Articular chondrocyte of knee joint (primary cell): ENCODE measurements around the gene DLX5. TPM values are rescaled to one million over a fixed set of nuclear protein-coding genes. Genes with fewer than 3 reads are reported as not detected.

Source experiments
- small RNA-seq: library from RNA; depleted of rRNA; stranded (forward); fragments of <200 nt; gene quantifications from one replicate; pipeline ENCODE3, GENCODE V24; 2012
- total RNA-seq: library from RNA; depleted of rRNA; stranded (reverse); fragments of >200 nt; gene quantifications from 2 replicates; pipeline ENCODE4 v1.2.3, GENCODE V29; 2012

The DLX5 gene
- total RNA-seq = 1.5 and 1.8 TPM in 2 replicates

DNA sequence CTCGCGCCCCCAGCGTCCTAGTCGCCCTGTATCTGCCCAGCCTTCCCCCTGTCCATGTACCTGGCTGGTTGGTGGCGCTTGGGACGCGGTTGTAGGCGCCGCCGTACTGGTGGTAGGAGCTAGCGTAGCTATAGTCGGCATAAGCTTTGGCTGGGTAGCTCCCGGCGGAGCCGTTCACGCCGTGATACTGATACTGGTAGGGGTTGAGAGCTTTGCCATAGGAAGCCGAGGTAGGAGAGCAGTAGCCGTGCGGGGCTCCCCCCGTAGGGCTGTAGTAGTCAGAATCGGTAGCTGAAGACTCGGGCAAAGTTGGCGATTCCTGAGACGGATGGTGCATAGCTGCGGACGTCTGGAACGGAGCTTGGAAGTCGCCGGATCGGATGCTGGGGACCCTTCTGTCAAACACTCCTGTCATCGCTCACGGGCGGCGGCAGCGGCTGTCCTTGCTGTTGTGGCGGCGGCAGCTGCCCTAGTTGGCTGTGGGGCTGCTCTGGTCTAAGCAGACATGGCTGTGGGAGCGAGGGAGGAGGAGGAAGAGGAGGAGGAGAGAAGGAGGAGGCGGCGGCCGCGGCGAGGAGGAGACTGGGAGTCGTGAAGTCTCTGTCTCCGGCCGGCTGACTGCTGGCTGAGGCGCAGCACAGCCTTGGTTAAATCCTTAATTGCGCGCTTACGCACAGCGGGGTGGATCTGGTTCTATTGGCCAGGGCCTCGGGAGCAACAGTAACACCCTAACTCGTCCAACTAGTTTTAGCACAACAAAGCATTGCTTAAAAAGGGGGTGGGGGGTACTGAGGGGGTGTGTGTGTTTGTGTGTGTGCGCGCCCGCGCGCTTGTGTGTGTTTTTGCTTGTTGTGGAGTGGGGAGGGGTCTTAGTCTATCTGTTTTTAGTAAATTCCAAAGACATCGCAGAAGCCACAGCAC lies at the start of gene DLX5:
Gene DLX5 (minus strand): TSS at position 623 of the 921 bp plus-strand sequence. CDS start 208 bp downstream, at position 415.

DNA sequence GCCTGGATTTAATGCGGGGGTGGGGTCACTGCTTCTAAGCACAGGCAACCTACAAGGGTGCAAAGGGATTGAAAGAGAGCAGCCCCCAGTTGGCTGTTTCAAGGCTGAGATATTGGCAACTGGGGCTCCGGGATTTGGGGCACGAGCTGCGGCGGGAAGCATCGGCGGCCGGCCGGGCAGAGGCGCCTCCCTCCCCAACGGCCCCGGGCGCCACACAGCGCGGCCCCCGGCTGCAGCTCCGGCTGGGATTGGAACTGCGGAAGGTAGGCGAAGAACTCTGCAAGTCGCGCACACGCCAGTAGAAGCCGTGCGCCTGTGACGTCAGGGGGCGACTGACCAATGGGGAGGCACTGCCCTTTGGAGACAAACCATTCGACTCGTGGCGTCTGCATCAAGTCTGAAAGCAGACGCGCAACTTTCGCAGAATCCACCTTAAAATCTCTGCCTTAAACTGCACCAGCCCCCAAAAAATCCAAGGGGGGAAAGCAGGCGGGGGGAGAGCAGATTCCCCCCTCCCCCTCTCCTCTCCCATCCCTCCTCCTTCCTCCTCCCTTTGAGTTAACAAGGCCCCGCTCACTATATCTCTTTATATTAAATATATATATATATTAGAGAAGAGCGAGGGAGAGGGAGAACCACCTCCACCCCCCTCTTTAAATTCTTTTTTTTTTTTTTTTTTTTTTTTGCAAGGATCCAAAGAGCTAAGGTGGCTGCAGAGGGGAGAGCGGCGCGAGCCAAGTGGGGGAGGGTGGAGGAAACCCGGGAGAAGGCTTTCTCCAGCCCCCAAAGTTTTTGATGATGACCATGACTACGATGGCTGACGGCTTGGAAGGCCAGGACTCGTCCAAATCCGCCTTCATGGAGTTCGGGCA lies 19.2 kb downstream of the DLX5 start, which contains the start of gene DLX6:
Gene DLX6 (plus strand): TSS at position 371 of the 872 bp plus-strand sequence. CDS start 425 bp downstream, at position 796.

Small RNAs within 50 kb of the gene (small RNA-seq; reads per million reads assigned to genes)
- gene RF01778 = not detected

Other genes starting within 250 kb of the DLX5 start
- 1.1 and 1.6 TPM in 2 replicates for gene DLX6, start 19.3 kb downstream of the DLX5 start, total RNA-seq
- gene SDHAF3, start 92.9 kb upstream of the DLX5 start, total RNA-seq = 8.2 and 10.3 TPM in 2 replicates